Spleen (tissue), 7 donors: ENCODE results near the gene IL13.

Experiments used
- POLR2AphosphoS5 ChIP-seq, 3 donors: sonication (generic); formaldehyde crosslinking; IDR thresholded peaks; one replicate each; pipeline ENCODE4 v1.5.1; 2017; ENCODE audit warnings: antibody characterized with exemption in 3 of 3
- TF ChIP-seq, protein P1 (sequence below), 11 experiments: fragments of 200-600 bp in 7 of 11; fragments of 450-650 bp in 4 of 11; sonication (generic) in 4 of 11; IDR thresholded peaks in 8 of 11; conservative IDR thresholded peaks in 3 of 11; 1 replicate in 7 of 11; 2 replicates in 4 of 11; pipeline versions ENCODE4 v1.4.0 to v1.8.0; 2016 to 2021; ENCODE audit warnings: antibody characterized with exemption in 11 of 11, inconsistent platforms in 4 of 11, mild to moderate bottlenecking in 1 of 11
- donor health status: DM: no; HTN: no; CAD: no; lungs with moderate emphysema.
- donor health status: DM: no; HTN: no; CAD: no.
- donor health status: DM: no; HTN: no; CAD: no.

DNA sequence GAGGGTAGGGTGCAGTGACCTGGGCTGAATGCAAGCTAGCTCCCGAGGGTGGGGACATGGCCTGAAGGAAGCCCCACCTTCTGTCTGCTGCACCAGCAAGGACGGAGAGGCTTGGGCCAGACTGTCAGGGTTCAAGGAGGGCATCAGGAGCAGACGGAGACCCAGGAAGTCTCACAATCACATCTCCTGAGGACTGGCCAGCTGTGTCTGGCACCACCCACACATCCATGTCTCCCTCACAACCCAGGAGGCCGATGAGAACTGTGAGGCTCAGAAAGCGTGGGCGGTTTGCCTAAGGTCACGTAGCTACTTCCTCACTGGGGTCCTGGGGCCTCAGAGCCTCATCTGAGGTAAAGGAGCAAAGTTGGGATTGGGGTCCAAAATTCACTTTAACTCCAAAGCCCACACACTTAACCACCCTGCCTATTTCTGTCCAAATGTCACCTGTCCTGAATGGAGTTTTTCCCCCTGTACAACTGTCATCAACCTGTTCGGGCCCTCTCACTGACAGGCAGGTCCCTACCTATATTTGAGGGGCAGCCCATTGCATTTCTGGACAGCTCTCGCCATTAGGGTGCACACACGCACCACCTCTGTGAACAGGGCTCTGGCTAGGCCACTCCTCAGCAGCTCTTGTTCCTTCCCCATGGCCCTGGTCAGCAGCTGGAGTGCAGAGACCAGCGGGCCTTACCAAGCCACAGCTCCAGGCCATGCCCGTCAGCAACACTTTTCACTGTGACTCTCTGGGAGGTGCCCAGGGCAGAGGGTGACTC lies 3.4 kb downstream of the IL13 start:
- no peak for TF ChIP-seq POLR2AphosphoS5 (IDR thresholded peaks at IDR 0.05)
- TF ChIP-seq, protein P1, sequence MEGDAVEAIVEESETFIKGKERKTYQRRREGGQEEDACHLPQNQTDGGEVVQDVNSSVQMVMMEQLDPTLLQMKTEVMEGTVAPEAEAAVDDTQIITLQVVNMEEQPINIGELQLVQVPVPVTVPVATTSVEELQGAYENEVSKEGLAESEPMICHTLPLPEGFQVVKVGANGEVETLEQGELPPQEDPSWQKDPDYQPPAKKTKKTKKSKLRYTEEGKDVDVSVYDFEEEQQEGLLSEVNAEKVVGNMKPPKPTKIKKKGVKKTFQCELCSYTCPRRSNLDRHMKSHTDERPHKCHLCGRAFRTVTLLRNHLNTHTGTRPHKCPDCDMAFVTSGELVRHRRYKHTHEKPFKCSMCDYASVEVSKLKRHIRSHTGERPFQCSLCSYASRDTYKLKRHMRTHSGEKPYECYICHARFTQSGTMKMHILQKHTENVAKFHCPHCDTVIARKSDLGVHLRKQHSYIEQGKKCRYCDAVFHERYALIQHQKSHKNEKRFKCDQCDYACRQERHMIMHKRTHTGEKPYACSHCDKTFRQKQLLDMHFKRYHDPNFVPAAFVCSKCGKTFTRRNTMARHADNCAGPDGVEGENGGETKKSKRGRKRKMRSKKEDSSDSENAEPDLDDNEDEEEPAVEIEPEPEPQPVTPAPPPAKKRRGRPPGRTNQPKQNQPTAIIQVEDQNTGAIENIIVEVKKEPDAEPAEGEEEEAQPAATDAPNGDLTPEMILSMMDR (IDR thresholded peaks at IDR 0.05 in 8 of 11, conservative IDR thresholded peaks at IDR 0.05 in 3 of 11): no peak
